ENCODE results near the gene FER1L5.

The FER1L5 gene

GRCh38 chr2:96703021-96703751 lies 60.6 kb downstream of the FER1L5 start:
- no peak for DNase-seq (ENCODE audit: extremely low spot score)
- no peak for TF ChIP-seq LEF1 (IDR thresholded peaks at IDR 0.05; ENCODE audit: borderline replicate concordance)
- no peak for TF ChIP-seq PKNOX1 (IDR thresholded peaks at IDR 0.05)
- no peak for TF ChIP-seq ZNF384 (IDR thresholded peaks at IDR 0.05)
- TF ChIP-seq L3MBTL2 (conservative IDR thresholded peaks at IDR 0.05), result no peak
- TF ChIP-seq FOXA1 (IDR thresholded peaks at IDR 0.05), result no peak
- no peak for TF ChIP-seq BHLHE40 (IDR thresholded peaks at IDR 0.05; ENCODE audit: borderline replicate concordance)
- TF ChIP-seq SP1 (IDR thresholded peaks at IDR 0.05), result no peak
- TF ChIP-seq ELF4 (IDR thresholded peaks at IDR 0.05), result no peak
- no peak for TF ChIP-seq FOXM1 (IDR thresholded peaks at IDR 0.05; ENCODE audit: borderline replicate concordance)
- TF ChIP-seq TARDBP (IDR thresholded peaks at IDR 0.05), result no peak
- TF ChIP-seq CTBP1 (IDR thresholded peaks at IDR 0.05; ENCODE audit: borderline replicate concordance), result no peak
- TF ChIP-seq ARNT (IDR thresholded peaks at IDR 0.05), result no peak
- no peak for TF ChIP-seq FOXK2 (IDR thresholded peaks at IDR 0.05)
- no peak for TF ChIP-seq SUZ12 (IDR thresholded peaks at IDR 0.05)
- no peak for TF ChIP-seq NFRKB (IDR thresholded peaks at IDR 0.05)
- TF ChIP-seq HDGF (IDR thresholded peaks at IDR 0.05; ENCODE audit: borderline replicate concordance), result no peak
- ChIA-PET CTCF (no interaction called here), POLR2A (no interaction called here)

- TF ChIP-seq FOXM1 (IDR thresholded peaks at IDR 0.05; ENCODE audit: borderline replicate concordance), result no peak
- TF ChIP-seq TARDBP (IDR thresholded peaks at IDR 0.05), result no peak
- no peak for TF ChIP-seq CTBP1 (IDR thresholded peaks at IDR 0.05; ENCODE audit: borderline replicate concordance)
- TF ChIP-seq ZNF384 (IDR thresholded peaks at IDR 0.05), result no peak
- no peak for TF ChIP-seq BHLHE40 (IDR thresholded peaks at IDR 0.05; ENCODE audit: borderline replicate concordance)
- no peak for TF ChIP-seq FOXK2 (IDR thresholded peaks at IDR 0.05)
- TF ChIP-seq NFRKB (IDR thresholded peaks at IDR 0.05), result no peak
- no peak for TF ChIP-seq PKNOX1 (IDR thresholded peaks at IDR 0.05)
- TF ChIP-seq LEF1 (IDR thresholded peaks at IDR 0.05; ENCODE audit: borderline replicate concordance), result no peak
- no peak for TF ChIP-seq SUZ12 (IDR thresholded peaks at IDR 0.05)
- no peak for TF ChIP-seq SP1 (IDR thresholded peaks at IDR 0.05)
- no peak for TF ChIP-seq HDGF (IDR thresholded peaks at IDR 0.05; ENCODE audit: borderline replicate concordance)
- no peak for TF ChIP-seq FOXA1 (IDR thresholded peaks at IDR 0.05)
- no peak for TF ChIP-seq L3MBTL2 (conservative IDR thresholded peaks at IDR 0.05)
- TF ChIP-seq ELF4 (IDR thresholded peaks at IDR 0.05), result no peak
- TF ChIP-seq ARNT (IDR thresholded peaks at IDR 0.05), result no peak
- ChIA-PET POLR2A (no interaction called here), CTCF (interaction anchor here (0.6 kb wide), 1 partner anchor 64 kb away, joined by 5 read pairs; no protein-coding TSS in a partner anchor)
- DNase-seq (ENCODE audit: extremely low spot score), result no peak
Measured at GRCh38 chr2:96710985-96711384, 68.4 kb downstream of the FER1L5 start.

GRCh38 chr2:96715658-96716057 lies 73.1 kb downstream of the FER1L5 start:
- ChIA-PET CTCF (interaction anchor here (0.9 kb wide), 1 partner anchor 47 kb away, joined by 3 read pairs; no protein-coding TSS in a partner anchor), POLR2A (interaction anchor here (1.0 kb wide), 1 partner anchor 77 kb away, joined by 3 read pairs; the partner anchor contains the start of gene KANSL3)
- DNase-seq (ENCODE audit: extremely low spot score), result no peak
- TF ChIP-seq LEF1 (IDR thresholded peaks at IDR 0.05; ENCODE audit: borderline replicate concordance), result no peak
- TF ChIP-seq FOXA1 (IDR thresholded peaks at IDR 0.05), result no peak
- no peak for TF ChIP-seq BHLHE40 (IDR thresholded peaks at IDR 0.05; ENCODE audit: borderline replicate concordance)

GRCh38 chr2:96716388-96716787 lies 73.8 kb downstream of the FER1L5 start:
- TF ChIP-seq ZNF384 (IDR thresholded peaks at IDR 0.05) (no peak), ARNT (IDR thresholded peaks at IDR 0.05) (no peak), LEF1 (IDR thresholded peaks at IDR 0.05; ENCODE audit: borderline replicate concordance) (no peak), FOXK2 (IDR thresholded peaks at IDR 0.05) (no peak)
- ChIA-PET CTCF (no interaction called here), POLR2A (no interaction called here)
- no peak for DNase-seq (ENCODE audit: extremely low spot score)

- CTCF ChIA-PET, result no interaction called here
- DNase-seq (ENCODE audit: extremely low spot score), result no peak
- POLR2A ChIA-PET, result no interaction called here
- TF ChIP-seq PKNOX1 (IDR thresholded peaks at IDR 0.05) (no peak), FOXM1 (IDR thresholded peaks at IDR 0.05; ENCODE audit: borderline replicate concordance) (no peak), SP1 (IDR thresholded peaks at IDR 0.05) (no peak), L3MBTL2 (conservative IDR thresholded peaks at IDR 0.05) (no peak), HDGF (IDR thresholded peaks at IDR 0.05; ENCODE audit: borderline replicate concordance) (no peak), SUZ12 (IDR thresholded peaks at IDR 0.05) (no peak), BHLHE40 (IDR thresholded peaks at IDR 0.05; ENCODE audit: borderline replicate concordance) (no peak), FOXA1 (IDR thresholded peaks at IDR 0.05) (no peak), ELF4 (IDR thresholded peaks at IDR 0.05) (no peak)
Measured at GRCh38 chr2:96726131-96726530, 83.6 kb downstream of the FER1L5 start.

GRCh38 chr2:96727431-96727830 lies 84.9 kb downstream of the FER1L5 start:
- DNase-seq (ENCODE audit: extremely low spot score), result no peak
- POLR2A ChIA-PET, result no interaction called here
- CTCF ChIA-PET, result interaction anchor here (1.1 kb wide), 1 partner anchor 37 kb away, joined by 3 read pairs; no protein-coding TSS in a partner anchor
- no peak for TF ChIP-seq ZNF384 (IDR thresholded peaks at IDR 0.05)

Data from HEK293T (cell line).